ENCODE results near the gene IKZF2.

DNA sequence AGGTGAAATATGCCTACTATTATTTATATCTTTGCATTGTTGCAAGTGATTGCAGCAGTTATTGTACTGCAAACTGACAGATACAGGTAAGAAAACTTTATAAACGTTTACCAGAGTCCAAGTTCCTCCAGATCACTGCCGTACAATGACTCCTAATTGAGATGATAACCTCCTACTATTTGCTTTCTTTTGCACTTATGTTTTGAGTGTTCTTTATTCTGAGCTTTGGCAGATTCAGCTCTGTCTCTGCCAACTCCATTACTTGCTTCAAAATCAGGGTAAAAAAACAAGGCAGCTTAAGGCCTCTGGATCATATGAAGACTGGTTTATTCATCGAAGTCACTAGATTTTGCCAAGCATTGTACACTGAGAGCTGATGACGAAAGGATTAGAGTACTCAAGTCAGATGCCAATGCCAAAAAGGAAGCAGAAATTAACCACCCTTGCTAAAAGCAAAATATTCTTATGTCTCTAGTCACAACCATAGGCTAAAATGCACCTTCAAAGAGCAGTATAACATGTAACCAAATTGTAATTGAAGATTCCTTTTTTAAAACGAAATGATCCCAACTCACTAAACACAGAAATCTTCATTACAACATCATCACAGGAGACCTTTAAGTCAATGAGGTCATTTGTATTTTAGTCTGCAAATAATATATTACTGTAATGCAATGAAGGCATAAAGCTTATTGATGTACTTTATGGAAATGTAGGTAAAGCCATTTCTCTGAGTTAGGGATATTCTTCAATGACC is 10.5 kb upstream of the IKZF2 start:
- TF ChIP-seq, protein P1, sequence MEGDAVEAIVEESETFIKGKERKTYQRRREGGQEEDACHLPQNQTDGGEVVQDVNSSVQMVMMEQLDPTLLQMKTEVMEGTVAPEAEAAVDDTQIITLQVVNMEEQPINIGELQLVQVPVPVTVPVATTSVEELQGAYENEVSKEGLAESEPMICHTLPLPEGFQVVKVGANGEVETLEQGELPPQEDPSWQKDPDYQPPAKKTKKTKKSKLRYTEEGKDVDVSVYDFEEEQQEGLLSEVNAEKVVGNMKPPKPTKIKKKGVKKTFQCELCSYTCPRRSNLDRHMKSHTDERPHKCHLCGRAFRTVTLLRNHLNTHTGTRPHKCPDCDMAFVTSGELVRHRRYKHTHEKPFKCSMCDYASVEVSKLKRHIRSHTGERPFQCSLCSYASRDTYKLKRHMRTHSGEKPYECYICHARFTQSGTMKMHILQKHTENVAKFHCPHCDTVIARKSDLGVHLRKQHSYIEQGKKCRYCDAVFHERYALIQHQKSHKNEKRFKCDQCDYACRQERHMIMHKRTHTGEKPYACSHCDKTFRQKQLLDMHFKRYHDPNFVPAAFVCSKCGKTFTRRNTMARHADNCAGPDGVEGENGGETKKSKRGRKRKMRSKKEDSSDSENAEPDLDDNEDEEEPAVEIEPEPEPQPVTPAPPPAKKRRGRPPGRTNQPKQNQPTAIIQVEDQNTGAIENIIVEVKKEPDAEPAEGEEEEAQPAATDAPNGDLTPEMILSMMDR (conservative IDR thresholded peaks at IDR 0.05; ENCODE audit: low read depth, low read length): no peak
- TF ChIP-seq EZH2 (IDR thresholded peaks at IDR 0.05; ENCODE audit: low read length, unreplicated experiment) (no peak), EZH2phosphoT487 (IDR thresholded peaks at IDR 0.05; ENCODE audit: borderline replicate concordance, low read length) (no peak)

All from PC-3 (cell line).